HUES6 (cell line): ENCODE data around the gene TENM4.

Experiments used
- H3K27ac ChIP-seq: 2 replicates; pipeline ENCODE4 v1.7.0; 2013; ENCODE audit warnings: low read depth, mild to moderate bottlenecking, low read length, inconsistent platforms
- H3K27me3 ChIP-seq: 2 replicates; pipeline ENCODE4 v1.6.1; 2013; ENCODE audit warnings: low read length; ENCODE audit not compliant: control insufficient read depth, insufficient read depth
- H3K36me3 ChIP-seq: 2 replicates; pipeline ENCODE4 v1.6.1; 2013; ENCODE audit warnings: low read length; ENCODE audit not compliant: control insufficient read depth, insufficient read depth
- H3K4me1 ChIP-seq: 2 replicates; pipeline ENCODE4 v1.6.1; 2013; ENCODE audit warnings: low read length; ENCODE audit not compliant: control insufficient read depth, insufficient read depth
- H3K4me3 ChIP-seq: 2 replicates; pipeline ENCODE4 v1.5.1; 2013; ENCODE audit warnings: low read depth, low read length
- H3K9ac ChIP-seq: one replicate; pipeline ENCODE4 v1.6.1; 2013; ENCODE audit warnings: mild to moderate bottlenecking, low read length
- H3K9me3 ChIP-seq: 2 replicates; pipeline ENCODE4 v1.6.1; 2013; ENCODE audit warnings: low read depth, low read length; ENCODE audit not compliant: control insufficient read depth, insufficient read depth

TENM4 gene

GRCh38 chr11:78868563-78868962 is 572.3 kb downstream of the TENM4 start:
- Histone ChIP-seq H3K4me3 (no peak overlapping the region), H3K27me3 (no peaks in the 10 kb centered on the region)

GRCh38 chr11:78860720-78861422 is 580.0 kb downstream of the TENM4 start:
- Histone ChIP-seq H3K27ac (no peak overlapping the region), H3K9ac (no peak overlapping the region), H3K4me3 (no peak overlapping the region), H3K4me1 (no peaks in the 10 kb centered on the region; the same call in 1 of the 2 replicates), H3K9me3 (no peaks in the 10 kb centered on the region), H3K36me3 (no peaks in the 10 kb centered on the region), H3K27me3 (no peaks in the 10 kb centered on the region)

More at GRCh38 chr11:78868563-78868962, 572.3 kb downstream of the TENM4 start:
- no peaks in the 10 kb centered on the region for H3K9me3 ChIP-seq
- no peaks in the 10 kb centered on the region for H3K36me3 ChIP-seq
- H3K9ac ChIP-seq, result no peak overlapping the region
- H3K4me1 ChIP-seq, result peaks cover 23% of the 10 kb centered on the region
- no peak overlapping the region for H3K27ac ChIP-seq

- no peak overlapping the region for H3K27ac ChIP-seq
Observed at GRCh38 chr11:78857688-78858087, 583.1 kb downstream of the TENM4 start.

GRCh38 chr11:78856211-78856610 is 584.6 kb downstream of the TENM4 start:
- Histone ChIP-seq H3K4me3 (no peak overlapping the region), H3K4me1 (no peaks in the 10 kb centered on the region), H3K9ac (no peak overlapping the region), H3K27ac (no peak overlapping the region), H3K36me3 (no peaks in the 10 kb centered on the region), H3K9me3 (no peaks in the 10 kb centered on the region), H3K27me3 (no peaks in the 10 kb centered on the region)

More at GRCh38 chr11:78857688-78858087, 583.1 kb downstream of the TENM4 start:
- Histone ChIP-seq H3K27me3 (no peaks in the 10 kb centered on the region), H3K9me3 (no peaks in the 10 kb centered on the region), H3K4me1 (no peaks in the 10 kb centered on the region), H3K36me3 (no peaks in the 10 kb centered on the region), H3K4me3 (no peak overlapping the region), H3K9ac (no peak overlapping the region)

- Histone ChIP-seq H3K9ac (no peak overlapping the region), H3K27ac (no peak overlapping the region), H3K27me3 (no peaks in the 10 kb centered on the region), H3K36me3 (no peaks in the 10 kb centered on the region), H3K9me3 (no peaks in the 10 kb centered on the region), H3K4me1 (no peaks in the 10 kb centered on the region), H3K4me3 (no peak overlapping the region)
Observed at GRCh38 chr11:78855116-78855515, 585.7 kb downstream of the TENM4 start.

DNA sequence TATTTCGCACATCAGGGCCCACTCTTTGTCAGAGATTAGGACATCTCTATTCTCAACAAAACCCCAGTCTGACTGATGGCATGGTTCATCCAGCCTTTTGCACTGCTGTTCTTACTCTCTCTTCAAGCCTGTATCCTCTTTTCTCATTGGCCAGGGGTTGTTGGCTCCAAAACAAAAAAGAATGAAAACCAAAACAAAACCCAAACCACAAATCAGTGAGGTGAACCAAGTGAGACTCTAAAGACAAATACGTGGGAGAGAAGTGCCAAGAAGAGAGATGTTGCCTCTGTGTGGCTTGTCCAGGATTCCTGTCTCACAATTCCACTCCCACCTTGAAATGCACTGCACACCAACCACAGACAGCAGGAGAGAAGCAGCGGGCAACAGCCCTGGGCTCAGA is 587.3 kb downstream of the TENM4 start:
- Histone ChIP-seq H3K4me1 (no peaks in the 10 kb centered on the region), H3K27me3 (no peaks in the 10 kb centered on the region), H3K4me3 (no peak overlapping the region), H3K36me3 (no peaks in the 10 kb centered on the region), H3K27ac (no peak overlapping the region), H3K9me3 (no peaks in the 10 kb centered on the region), H3K9ac (no peak overlapping the region)

DNA sequence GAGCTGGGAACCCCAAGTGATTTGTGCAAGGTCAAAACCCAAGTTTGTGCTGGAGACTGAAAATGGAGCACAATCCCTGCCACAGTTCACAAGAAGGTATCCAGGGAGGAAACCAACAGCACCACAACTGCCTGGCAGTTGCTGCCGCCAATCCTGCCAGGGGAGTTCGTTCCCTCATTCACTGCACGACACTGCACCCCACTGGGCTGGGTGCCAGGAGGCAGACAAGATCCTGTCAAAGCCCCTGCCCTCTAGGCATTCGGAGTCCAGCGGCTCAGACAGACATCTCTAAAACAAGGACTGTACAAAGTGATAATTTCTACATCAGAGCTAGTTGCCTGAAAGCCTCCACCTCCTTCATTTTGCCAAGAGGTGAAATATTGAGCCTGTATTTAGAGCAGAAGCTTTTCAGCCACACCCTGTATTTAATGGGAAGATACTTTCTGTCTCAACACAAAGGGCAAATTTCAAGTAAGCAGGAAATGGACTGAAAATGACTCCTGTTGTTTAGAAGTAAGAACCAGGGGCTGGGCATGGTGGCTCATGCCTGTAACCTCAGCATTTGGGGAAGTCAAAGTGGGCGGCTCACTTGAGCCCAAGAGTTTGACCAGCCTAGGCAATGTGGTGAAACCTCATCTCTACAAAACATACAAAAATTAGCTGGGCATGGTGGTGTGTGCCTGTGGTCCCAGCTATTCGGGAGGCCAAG is 588.8 kb downstream of the TENM4 start:
- no peaks in the 10 kb centered on the region for H3K9me3 ChIP-seq
- H3K27ac ChIP-seq, result no peak overlapping the region
- H3K9ac ChIP-seq, result no peak overlapping the region
- no peaks in the 10 kb centered on the region for H3K27me3 ChIP-seq
- H3K4me1 ChIP-seq, result no peaks in the 10 kb centered on the region
- no peak overlapping the region for H3K4me3 ChIP-seq
- H3K36me3 ChIP-seq, result no peaks in the 10 kb centered on the region

- Histone ChIP-seq H3K27ac (no peak overlapping the region), H3K27me3 (no peaks in the 10 kb centered on the region), H3K4me1 (no peaks in the 10 kb centered on the region)
Observed at GRCh38 chr11:78850078-78850477, 590.8 kb downstream of the TENM4 start.

GRCh38 chr11:78846269-78846668 is 594.6 kb downstream of the TENM4 start:
- Histone ChIP-seq H3K27me3 (no peaks in the 10 kb centered on the region), H3K4me1 (no peaks in the 10 kb centered on the region), H3K27ac (no peak overlapping the region), H3K9ac (no peak overlapping the region), H3K36me3 (no peaks in the 10 kb centered on the region), H3K9me3 (no peaks in the 10 kb centered on the region), H3K4me3 (no peak overlapping the region)

More at GRCh38 chr11:78850078-78850477, 590.8 kb downstream of the TENM4 start:
- H3K9me3 ChIP-seq, result no peaks in the 10 kb centered on the region
- no peaks in the 10 kb centered on the region for H3K36me3 ChIP-seq
- no peak overlapping the region for H3K4me3 ChIP-seq
- H3K9ac ChIP-seq, result no peak overlapping the region

DNA sequence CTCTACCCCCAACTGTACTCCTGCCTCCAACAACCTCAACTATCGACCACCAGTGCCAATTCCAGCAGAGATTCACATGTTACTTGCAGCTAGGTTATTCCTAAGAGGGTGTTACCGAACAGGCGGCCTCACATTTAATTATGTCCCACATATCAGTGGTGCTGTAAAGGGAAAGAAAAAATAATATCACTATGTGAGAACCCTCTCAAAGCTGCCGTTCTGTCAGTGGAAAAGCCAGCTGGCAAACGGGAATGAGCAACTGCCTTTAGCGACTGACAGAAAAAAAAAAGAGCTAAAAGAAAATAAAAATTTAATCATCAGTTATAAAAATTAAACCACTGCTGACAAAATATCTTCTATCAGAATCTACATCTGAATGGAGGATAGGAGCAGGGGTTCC is 595.3 kb downstream of the TENM4 start:
- Histone ChIP-seq H3K9me3 (no peaks in the 10 kb centered on the region), H3K36me3 (no peaks in the 10 kb centered on the region), H3K4me1 (no peaks in the 10 kb centered on the region), H3K4me3 (no peak overlapping the region), H3K27ac (no peak overlapping the region), H3K9ac (no peak overlapping the region), H3K27me3 (no peaks in the 10 kb centered on the region)

DNA sequence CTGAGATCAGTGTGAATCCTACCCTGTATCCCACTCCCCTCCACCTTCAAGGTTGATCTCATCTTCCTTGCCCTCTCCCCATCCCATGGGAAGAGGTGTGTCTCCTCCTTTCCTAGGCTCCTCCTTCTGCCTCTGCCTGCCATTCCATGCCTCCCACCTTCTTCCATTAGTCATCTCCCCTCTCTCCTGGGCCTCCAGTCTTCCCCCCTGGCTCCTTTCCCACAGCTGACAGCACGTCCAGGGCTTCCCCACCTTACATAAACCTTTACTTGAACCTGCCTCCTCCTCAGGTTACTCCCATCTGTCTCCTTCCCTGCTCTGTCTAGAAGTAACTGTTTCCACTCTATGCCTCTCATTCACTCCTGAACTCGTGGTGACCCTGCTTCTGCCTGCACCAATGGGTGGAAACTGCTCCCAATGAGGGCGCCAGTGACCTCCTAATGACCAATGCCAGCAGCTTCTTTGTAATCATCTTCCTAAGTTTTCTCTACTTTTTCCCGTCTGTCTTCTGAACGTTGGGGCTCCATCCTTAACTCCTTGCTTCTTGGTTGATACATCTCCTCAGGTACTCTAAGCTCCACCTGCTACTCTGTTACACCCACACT is 599.3 kb downstream of the TENM4 start:
- H3K9ac ChIP-seq, result no peak overlapping the region
- no peak overlapping the region for H3K4me3 ChIP-seq
- no peaks in the 10 kb centered on the region for H3K36me3 ChIP-seq
- no peaks in the 10 kb centered on the region for H3K4me1 ChIP-seq
- no peak overlapping the region for H3K27ac ChIP-seq
- no peaks in the 10 kb centered on the region for H3K9me3 ChIP-seq
- no peaks in the 10 kb centered on the region for H3K27me3 ChIP-seq
